22Rv1 (cell line): ENCODE results near the gene SLC39A2.
"Not testable (repeated sequence)": the region's sequence is repeated elsewhere in the genome, so short reads cannot be mapped to it uniquely, and the experiment has no call there.

ENCODE experiments used
- ZFX ChIP-seq: fragments of 450-650 bp; IDR thresholded peaks from 2 replicates; pipeline ENCODE4 v1.6.1; 2017; ENCODE audit warnings: antibody characterized with exemption, borderline replicate concordance
- TF ChIP-seq, protein P1 (sequence below): fragments of 450-650 bp; IDR thresholded peaks from 2 replicates; pipeline ENCODE4 v1.5.1; 2017; ENCODE audit warnings: mild to moderate bottlenecking

DNA sequence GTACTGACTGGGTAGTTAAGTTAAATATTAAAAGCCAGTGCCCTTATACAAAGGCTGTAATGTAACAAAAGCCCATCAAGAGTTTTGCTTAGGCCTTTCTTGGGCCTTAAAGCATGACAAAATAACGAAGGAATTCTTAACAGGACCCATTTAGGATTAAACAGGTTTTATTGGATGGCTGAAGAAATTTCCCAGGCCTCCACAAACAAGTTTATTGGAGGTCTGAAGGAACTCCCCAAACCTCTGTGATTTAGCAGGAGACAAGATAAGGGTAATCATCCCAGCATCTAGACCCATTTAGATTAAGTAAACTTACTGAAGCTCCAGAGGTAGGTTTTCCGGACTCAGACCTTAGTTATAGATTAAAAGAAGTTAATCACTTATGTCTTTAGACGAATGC is 10.6 kb downstream of the SLC39A2 start:
- TF ChIP-seq, protein P1, sequence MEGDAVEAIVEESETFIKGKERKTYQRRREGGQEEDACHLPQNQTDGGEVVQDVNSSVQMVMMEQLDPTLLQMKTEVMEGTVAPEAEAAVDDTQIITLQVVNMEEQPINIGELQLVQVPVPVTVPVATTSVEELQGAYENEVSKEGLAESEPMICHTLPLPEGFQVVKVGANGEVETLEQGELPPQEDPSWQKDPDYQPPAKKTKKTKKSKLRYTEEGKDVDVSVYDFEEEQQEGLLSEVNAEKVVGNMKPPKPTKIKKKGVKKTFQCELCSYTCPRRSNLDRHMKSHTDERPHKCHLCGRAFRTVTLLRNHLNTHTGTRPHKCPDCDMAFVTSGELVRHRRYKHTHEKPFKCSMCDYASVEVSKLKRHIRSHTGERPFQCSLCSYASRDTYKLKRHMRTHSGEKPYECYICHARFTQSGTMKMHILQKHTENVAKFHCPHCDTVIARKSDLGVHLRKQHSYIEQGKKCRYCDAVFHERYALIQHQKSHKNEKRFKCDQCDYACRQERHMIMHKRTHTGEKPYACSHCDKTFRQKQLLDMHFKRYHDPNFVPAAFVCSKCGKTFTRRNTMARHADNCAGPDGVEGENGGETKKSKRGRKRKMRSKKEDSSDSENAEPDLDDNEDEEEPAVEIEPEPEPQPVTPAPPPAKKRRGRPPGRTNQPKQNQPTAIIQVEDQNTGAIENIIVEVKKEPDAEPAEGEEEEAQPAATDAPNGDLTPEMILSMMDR = not testable (repeated sequence)
- not testable (repeated sequence) for TF ChIP-seq ZFX
